ENCODE data around the gene PTGES2.

Gene PTGES2

GRCh38 chr9:128107468-128108268 lies 19.9 kb downstream of the PTGES2 start:
- Mint-ChIP-seq H3K27ac (no peak overlapping the region), H3K4me3 (no peak overlapping the region), H3K4me1 (ENCODE audit: low read depth) (peaks cover 32% of the 10 kb centered on the region), H3K36me3 (peaks cover 3% of the 10 kb centered on the region), H3K27me3 (no peaks in the 10 kb centered on the region), H3K9me3 (ENCODE audit: low read depth) (no peaks in the 10 kb centered on the region)

GRCh38 chr9:128106940-128107467 lies 20.5 kb downstream of the PTGES2 start:
- Mint-ChIP-seq H3K27me3 (no peaks in the 10 kb centered on the region), H3K4me3 (no peak overlapping the region), H3K27ac (peak overlapping the region; percentile 34), H3K9me3 (ENCODE audit: low read depth) (no peaks in the 10 kb centered on the region), H3K36me3 (peaks cover 3% of the 10 kb centered on the region), H3K4me1 (ENCODE audit: low read depth) (peaks cover 34% of the 10 kb centered on the region)

DNA sequence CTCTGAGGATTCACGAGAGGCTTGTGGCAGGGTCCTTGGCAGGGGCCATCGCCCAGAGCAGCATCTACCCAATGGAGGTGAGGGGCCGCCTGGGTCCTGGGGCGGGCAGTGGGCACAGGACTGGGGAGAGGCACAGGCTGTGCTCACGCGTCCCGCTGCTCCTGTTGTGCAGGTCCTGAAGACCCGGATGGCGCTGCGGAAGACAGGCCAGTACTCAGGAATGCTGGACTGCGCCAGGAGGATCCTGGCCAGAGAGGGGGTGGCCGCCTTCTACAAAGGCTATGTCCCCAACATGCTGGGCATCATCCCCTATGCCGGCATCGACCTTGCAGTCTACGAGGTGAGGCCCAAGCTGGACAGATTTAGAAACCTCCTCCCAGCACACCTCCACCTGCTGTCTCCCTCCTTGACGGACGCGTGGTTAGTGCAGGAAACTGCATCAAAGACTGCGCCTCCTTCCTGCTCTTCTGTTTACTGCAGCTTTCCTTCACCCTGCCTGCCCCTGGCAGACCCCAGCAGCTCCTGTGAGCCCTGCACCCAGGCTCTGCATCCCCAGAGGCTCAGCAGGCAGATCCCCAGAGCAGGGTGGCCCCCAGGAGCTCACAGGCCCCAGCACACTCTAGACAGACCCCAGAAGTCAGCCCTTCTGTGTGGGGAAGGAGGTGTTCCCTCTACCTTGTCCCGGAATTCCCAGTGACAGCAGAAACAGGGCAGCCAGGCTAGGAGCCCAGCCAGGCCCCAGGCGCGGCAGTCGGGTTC lies 21.2 kb downstream of the PTGES2 start:
- Mint-ChIP-seq H3K4me3 (no peak overlapping the region), H3K27me3 (no peaks in the 10 kb centered on the region), H3K36me3 (peaks cover 3% of the 10 kb centered on the region), H3K4me1 (ENCODE audit: low read depth) (peaks cover 36% of the 10 kb centered on the region), H3K9me3 (ENCODE audit: low read depth) (no peaks in the 10 kb centered on the region), H3K27ac (peak overlapping the region; percentile 66)

GRCh38 chr9:128105538-128106175 lies 21.9 kb downstream of the PTGES2 start:
- no peaks in the 10 kb centered on the region for H3K9me3 Mint-ChIP-seq (ENCODE audit: low read depth)
- H3K27me3 Mint-ChIP-seq, result no peaks in the 10 kb centered on the region
- H3K4me3 Mint-ChIP-seq, result no peak overlapping the region
- peaks cover 5% of the 10 kb centered on the region for H3K36me3 Mint-ChIP-seq
- H3K4me1 Mint-ChIP-seq (ENCODE audit: low read depth), result peaks cover 38% of the 10 kb centered on the region
- no peak overlapping the region for H3K27ac Mint-ChIP-seq

- Mint-ChIP-seq H3K36me3 (peaks cover 2% of the 10 kb centered on the region), H3K4me1 (ENCODE audit: low read depth) (peaks cover 37% of the 10 kb centered on the region)
These were observed 23.3 kb downstream of the PTGES2 start for GRCh38 chr9:128104171-128104618.

GRCh38 chr9:128103589-128103962 lies 24.0 kb downstream of the PTGES2 start:
- Mint-ChIP-seq H3K9me3 (ENCODE audit: low read depth) (no peaks in the 10 kb centered on the region), H3K27me3 (no peaks in the 10 kb centered on the region), H3K27ac (peak overlapping the region; percentile 72), H3K36me3 (peaks cover 2% of the 10 kb centered on the region), H3K4me1 (ENCODE audit: low read depth) (peaks cover 43% of the 10 kb centered on the region), H3K4me3 (peak overlapping the region; percentile 60)

More at GRCh38 chr9:128104171-128104618, 23.3 kb downstream of the PTGES2 start:
- H3K4me3 Mint-ChIP-seq, result no peak overlapping the region
- H3K9me3 Mint-ChIP-seq (ENCODE audit: low read depth), result no peaks in the 10 kb centered on the region
- no peak overlapping the region for H3K27ac Mint-ChIP-seq
- no peaks in the 10 kb centered on the region for H3K27me3 Mint-ChIP-seq

DNA sequence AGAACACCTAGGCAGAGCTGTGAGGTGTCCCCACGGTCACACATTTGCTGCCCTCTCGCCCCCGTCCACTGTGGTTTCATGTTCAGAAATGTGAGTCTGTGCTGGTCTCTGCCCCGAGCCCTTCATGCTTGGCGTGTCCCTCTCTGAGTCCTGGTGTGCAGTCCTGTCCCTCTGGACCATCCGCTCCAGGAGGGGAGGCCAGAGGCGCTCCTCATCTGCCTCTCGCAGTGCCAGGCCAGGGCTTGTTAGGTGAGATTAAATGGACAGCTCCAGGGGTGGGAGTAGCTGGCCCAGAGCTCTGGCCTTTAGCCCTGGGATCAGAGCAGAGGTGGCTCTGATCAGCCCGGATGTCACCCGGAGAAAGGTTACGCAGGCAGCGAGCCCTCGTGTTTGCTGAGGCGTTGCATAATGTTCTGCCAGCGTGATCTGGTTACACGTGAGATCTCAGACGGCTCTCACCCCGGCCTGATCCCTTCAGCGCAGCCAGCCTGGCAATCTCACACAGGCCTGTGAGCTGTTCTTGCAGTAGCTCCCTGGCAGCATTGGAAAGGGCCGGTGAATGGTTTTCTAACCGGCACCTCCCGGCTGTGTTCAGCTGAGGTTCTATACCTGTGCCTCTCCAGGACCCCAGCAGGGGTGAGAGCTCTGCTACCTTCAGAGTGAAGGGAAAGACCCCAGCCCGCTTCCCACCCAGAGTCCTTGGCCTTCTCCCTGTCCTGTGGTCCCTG lies 24.5 kb downstream of the PTGES2 start:
- peak overlapping the region; percentile 72 for H3K27ac Mint-ChIP-seq
- H3K4me3 Mint-ChIP-seq, result peak overlapping the region; percentile 60
- H3K36me3 Mint-ChIP-seq, result peaks cover 2% of the 10 kb centered on the region
- H3K27me3 Mint-ChIP-seq, result no peaks in the 10 kb centered on the region
- H3K4me1 Mint-ChIP-seq (ENCODE audit: low read depth), result peaks cover 48% of the 10 kb centered on the region
- no peaks in the 10 kb centered on the region for H3K9me3 Mint-ChIP-seq (ENCODE audit: low read depth)

GRCh38 chr9:128102196-128102595 lies 25.3 kb downstream of the PTGES2 start:
- Mint-ChIP-seq H3K4me3 (no peak overlapping the region), H3K4me1 (ENCODE audit: low read depth) (peaks cover 54% of the 10 kb centered on the region), H3K27ac (no peak overlapping the region), H3K27me3 (no peaks in the 10 kb centered on the region), H3K36me3 (peaks cover 2% of the 10 kb centered on the region), H3K9me3 (ENCODE audit: low read depth) (no peaks in the 10 kb centered on the region)

DNA sequence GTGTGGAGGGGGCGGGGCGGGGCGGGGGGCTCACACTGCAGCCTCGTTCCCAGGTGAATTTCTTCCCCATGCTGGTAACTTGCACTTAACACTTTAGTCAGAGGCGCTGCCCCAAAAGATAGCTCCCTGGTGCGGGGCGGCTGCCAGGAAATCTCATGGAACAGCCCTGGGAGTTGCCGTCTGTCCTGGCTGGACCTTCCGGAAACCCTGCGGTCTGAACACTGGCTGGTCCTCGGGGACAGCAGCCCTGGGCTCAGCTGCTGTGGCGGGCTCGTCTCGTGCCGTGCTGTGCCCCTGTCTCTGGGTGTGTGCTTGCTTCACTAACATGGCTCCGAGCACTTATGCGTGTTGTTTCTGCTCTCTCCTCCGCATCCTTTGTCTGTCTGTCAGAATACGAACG lies 25.8 kb downstream of the PTGES2 start:
- Mint-ChIP-seq H3K27ac (no peak overlapping the region), H3K4me3 (no peak overlapping the region), H3K36me3 (peaks cover 2% of the 10 kb centered on the region), H3K4me1 (ENCODE audit: low read depth) (peaks cover 58% of the 10 kb centered on the region), H3K27me3 (no peaks in the 10 kb centered on the region), H3K9me3 (ENCODE audit: low read depth) (no peaks in the 10 kb centered on the region)

DNA sequence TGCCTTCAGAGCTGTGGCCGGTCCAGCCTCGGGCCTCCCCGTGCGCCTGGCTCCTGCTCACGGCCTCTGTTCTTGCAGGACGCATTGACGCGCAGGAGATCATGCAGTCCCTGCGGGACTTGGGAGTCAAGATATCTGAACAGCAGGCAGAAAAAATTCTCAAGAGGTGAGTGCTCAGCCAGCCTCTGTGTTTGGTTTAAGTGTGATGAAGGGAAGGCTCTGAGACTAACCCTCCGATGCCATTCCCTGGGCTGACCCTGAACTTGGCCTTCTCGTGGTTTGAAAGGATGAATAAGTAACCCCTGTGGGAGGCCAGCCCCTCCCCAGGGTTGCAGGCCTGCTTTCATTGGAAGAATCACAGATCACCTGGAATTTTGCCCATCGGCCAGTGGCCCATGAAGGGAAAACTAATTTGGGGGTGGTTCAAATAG lies 26.3 kb downstream of the PTGES2 start:
- Mint-ChIP-seq H3K4me3 (no peak overlapping the region), H3K27ac (peak overlapping the region; percentile 16), H3K27me3 (no peaks in the 10 kb centered on the region), H3K9me3 (ENCODE audit: low read depth) (no peaks in the 10 kb centered on the region), H3K4me1 (ENCODE audit: low read depth) (peaks cover 58% of the 10 kb centered on the region), H3K36me3 (peaks cover 2% of the 10 kb centered on the region)

- H3K36me3 Mint-ChIP-seq, result peaks cover 2% of the 10 kb centered on the region
- H3K9me3 Mint-ChIP-seq (ENCODE audit: low read depth), result no peaks in the 10 kb centered on the region
- H3K4me3 Mint-ChIP-seq, result no peak overlapping the region
- H3K4me1 Mint-ChIP-seq (ENCODE audit: low read depth), result peaks cover 56% of the 10 kb centered on the region
- peak overlapping the region; percentile 16 for H3K27ac Mint-ChIP-seq
- no peaks in the 10 kb centered on the region for H3K27me3 Mint-ChIP-seq
These were observed 26.9 kb downstream of the PTGES2 start for GRCh38 chr9:128100581-128100980.

GRCh38 chr9:128099932-128100491 lies 27.5 kb downstream of the PTGES2 start:
- Mint-ChIP-seq H3K27ac (peak overlapping the region; percentile 10), H3K4me1 (ENCODE audit: low read depth) (peaks cover 62% of the 10 kb centered on the region), H3K4me3 (peak overlapping the region; percentile 23), H3K36me3 (peaks cover 2% of the 10 kb centered on the region), H3K27me3 (no peaks in the 10 kb centered on the region), H3K9me3 (ENCODE audit: low read depth) (no peaks in the 10 kb centered on the region)

- Mint-ChIP-seq H3K4me1 (ENCODE audit: low read depth) (peaks cover 66% of the 10 kb centered on the region), H3K27ac (peak overlapping the region; percentile 41), H3K9me3 (ENCODE audit: low read depth) (no peaks in the 10 kb centered on the region), H3K36me3 (peaks cover 2% of the 10 kb centered on the region), H3K27me3 (no peaks in the 10 kb centered on the region), H3K4me3 (peak overlapping the region; percentile 66)
These were observed 28.1 kb downstream of the PTGES2 start for GRCh38 chr9:128099231-128099931.

All from activated naive CD8-positive, alpha-beta T cell (primary cell).